H9 (cell line): Measurements from ENCODE around the gene PVR. TPM values are rescaled to one million over a fixed set of nuclear protein-coding genes. Genes with fewer than 3 reads are reported as not detected.
A peak's percentile ranks its signal among the peaks of the same experiment; 100 is the strongest.

Source experiments
- DNase-seq: peaks from one replicate; pipeline ENCODE4 v3.0.0-alpha.2; 2017
- H2AFZ ChIP-seq: one replicate; pipeline ENCODE4 v1.6.1; 2013; ENCODE audit warnings: mild to moderate bottlenecking, low read length, control low read depth, moderate library complexity
- H2AK5ac ChIP-seq: 2 replicates; pipeline ENCODE4 v1.6.1; 2013; ENCODE audit warnings: low read length, control low read depth, mixed read lengths; ENCODE audit not compliant: insufficient read length
- H2BK120ac ChIP-seq: one replicate; pipeline ENCODE4 v1.6.1; 2013; ENCODE audit warnings: low read depth, mild to moderate bottlenecking, low read length, control low read depth, inconsistent platforms; ENCODE audit not compliant: poor library complexity, severe bottlenecking
- H2BK12ac ChIP-seq: 2 replicates; pipeline ENCODE4 v1.6.1; 2013; ENCODE audit warnings: low read length, control low read depth, mixed read lengths, low read depth; ENCODE audit not compliant: insufficient read length
- H2BK15ac ChIP-seq: 2 replicates; pipeline ENCODE4 v1.6.1; 2013; ENCODE audit warnings: low read depth, low read length, control low read depth
- H2BK20ac ChIP-seq: one replicate; pipeline ENCODE4 v1.6.1; 2013; ENCODE audit warnings: low read depth, mild to moderate bottlenecking, low read length, control low read depth, inconsistent platforms; ENCODE audit not compliant: poor library complexity, severe bottlenecking
- H2BK5ac ChIP-seq: 2 replicates; pipeline ENCODE4 v1.6.1; 2013; ENCODE audit warnings: low read length, control low read depth, mixed read lengths; ENCODE audit not compliant: insufficient read length
- H3K14ac ChIP-seq: 2 replicates; pipeline ENCODE4 v1.6.1; 2013; ENCODE audit warnings: low read length, control low read depth; ENCODE audit not compliant: insufficient read depth
- H3K18ac ChIP-seq: 2 replicates; pipeline ENCODE4 v1.6.1; 2013; ENCODE audit warnings: low read depth, mild to moderate bottlenecking, mixed read lengths, low read length, control low read depth; ENCODE audit not compliant: insufficient read length
- H3K23ac ChIP-seq: 2 replicates; pipeline ENCODE4 v1.6.1; 2013; ENCODE audit warnings: low read length, control low read depth, mixed read lengths, low read depth; ENCODE audit not compliant: insufficient read length
- H3K23me2 ChIP-seq: 2 replicates; pipeline ENCODE4 v1.6.1; 2013; ENCODE audit warnings: low read depth, mild to moderate bottlenecking, mixed read lengths, low read length, control low read depth; ENCODE audit not compliant: insufficient read length, poor library complexity, severe bottlenecking
- H3K27ac ChIP-seq: 2 replicates; pipeline ENCODE4 v1.5.1; 2013; ENCODE audit warnings: low read length, control low read depth, mixed read lengths, low read depth; ENCODE audit not compliant: insufficient read length
- H3K27me3 ChIP-seq: 2 replicates; pipeline ENCODE4 v1.6.1; 2013; ENCODE audit warnings: low read length, control low read depth, inconsistent platforms; ENCODE audit not compliant: insufficient read depth
- H3K4ac ChIP-seq: 2 replicates; pipeline ENCODE4 v1.6.1; 2013; ENCODE audit warnings: low read depth, mild to moderate bottlenecking, control low read depth, inconsistent platforms, low read length, moderate library complexity
- H3K4me1 ChIP-seq: 2 replicates; pipeline ENCODE4 v1.6.1; 2013; ENCODE audit warnings: low read length, control low read depth, inconsistent platforms; ENCODE audit not compliant: insufficient read depth
- H3K4me2 ChIP-seq: 2 replicates; pipeline ENCODE4 v1.6.1; 2013; ENCODE audit warnings: low read length, control low read depth, mixed read lengths; ENCODE audit not compliant: insufficient read length, insufficient read depth
- H3K56ac ChIP-seq: 2 replicates; pipeline ENCODE4 v1.6.1; 2013; ENCODE audit warnings: low read depth, mild to moderate bottlenecking, mixed read lengths, low read length, control low read depth; ENCODE audit not compliant: insufficient read length
- H3K79me1 ChIP-seq: 2 replicates; pipeline ENCODE4 v1.6.1; 2013; ENCODE audit warnings: low read depth, mild to moderate bottlenecking, moderate library complexity, low read length, control low read depth, inconsistent platforms; ENCODE audit not compliant: insufficient read depth, poor library complexity, severe bottlenecking
- H3K79me2 ChIP-seq: 2 replicates; pipeline ENCODE4 v1.6.1; 2013; ENCODE audit warnings: low read length, control low read depth, inconsistent platforms; ENCODE audit not compliant: insufficient read depth
- H3K9ac ChIP-seq: 2 replicates; pipeline ENCODE4 v1.6.1; 2013; ENCODE audit warnings: low read length, control low read depth, mixed read lengths; ENCODE audit not compliant: insufficient read length; ENCODE audit errors: extremely low read depth
- H3K9me3 ChIP-seq: one replicate; pipeline ENCODE4 v1.6.1; 2013; ENCODE audit warnings: low read depth, low read length, inconsistent platforms; ENCODE audit not compliant: control insufficient read depth
- H3T11ph ChIP-seq: one replicate; pipeline ENCODE4 v1.6.1; 2013; ENCODE audit warnings: mild to moderate bottlenecking, low read length, control low read depth, inconsistent platforms
- H4K20me1 ChIP-seq: one replicate; pipeline ENCODE4 v1.6.1; 2013; ENCODE audit not compliant: control insufficient read depth, insufficient read length, insufficient read depth
- H4K5ac ChIP-seq: 2 replicates; pipeline ENCODE4 v1.6.1; 2013; ENCODE audit warnings: low read depth, mild to moderate bottlenecking, mixed read lengths, low read length, control low read depth; ENCODE audit not compliant: insufficient read length
- H4K8ac ChIP-seq: replicated peaks from 2 replicates; pipeline ENCODE4 v1.6.1; 2013; ENCODE audit warnings: low read length, control low read depth, mixed read lengths, low read depth; ENCODE audit not compliant: insufficient read length
- H4K91ac ChIP-seq: 2 replicates; pipeline ENCODE4 v1.6.1; 2013; ENCODE audit warnings: low read depth, mild to moderate bottlenecking, moderate library complexity, mixed read lengths, low read length, control low read depth; ENCODE audit not compliant: insufficient read length
- H3K27ac Mint-ChIP-seq, 3 experiments: 2 replicates in 2 of 3; 3 replicates in 1 of 3; pipeline ENCODE4 v1.8.0; 2020 to 2021; ENCODE audit warnings: mixed read lengths in 3 of 3, mild to moderate bottlenecking in 1 of 3, moderate library complexity in 1 of 3
- H3K27me3 Mint-ChIP-seq: 2 replicates; pipeline ENCODE4 v1.8.0; 2021; ENCODE audit warnings: low read depth, mild to moderate bottlenecking, moderate library complexity, mixed read lengths
- H3K36me3 Mint-ChIP-seq, 3 experiments: 2 replicates in 2 of 3; 3 replicates in 1 of 3; pipeline ENCODE4 v1.8.0; 2020 to 2021; ENCODE audit warnings: low read depth in 3 of 3, mixed read lengths in 3 of 3; ENCODE audit not compliant: insufficient read depth in 1 of 3
- H3K4me1 Mint-ChIP-seq, 2 experiments: 2 replicates each; pipeline ENCODE4 v1.8.0; 2020; ENCODE audit warnings: mixed read lengths in 2 of 2
- H3K4me3 Mint-ChIP-seq, 2 experiments: 2 replicates in 1 of 2; 3 replicates in 1 of 2; pipeline ENCODE4 v1.8.0; 2020 to 2021; ENCODE audit warnings: mild to moderate bottlenecking in 2 of 2, mixed read lengths in 2 of 2, moderate library complexity in 1 of 2
- H3K9me3 Mint-ChIP-seq, 2 experiments: 2 replicates in 1 of 2; 3 replicates in 1 of 2; pipeline ENCODE4 v1.8.0; 2020; ENCODE audit warnings: mild to moderate bottlenecking in 2 of 2, mixed read lengths in 2 of 2, moderate library complexity in 1 of 2
- WGBS: extraction: QIAGEN DNeasy Blood & Tissue Kit; methylation state at CpG from one replicate; pipeline ENCODE4 v1.1.7; 2013; ENCODE audit warnings: missing lambda C conversion rate, low lambda C conversion rate, mixed read lengths; ENCODE audit not compliant: insufficient read length; ENCODE audit errors: extremely low coverage; 5-methylcytosine and 5-hydroxymethylcytosine counted together
- total RNA-seq: library from RNA; stranded (reverse); gene quantifications from 2 replicates; pipeline ENCODE4 v1.2.1, GENCODE V29; 2021
- TF ChIP-seq, protein P1 (sequence below): fragments of 200-600 bp; sonication (generic); conservative IDR thresholded peaks from 3 replicates; pipeline ENCODE4 v1.8.0; 2021; ENCODE audit warnings: antibody characterized with exemption, mild to moderate bottlenecking

The PVR gene
- total RNA-seq, 1 experiment from 2014 or later = 29.2 TPM

DNA sequence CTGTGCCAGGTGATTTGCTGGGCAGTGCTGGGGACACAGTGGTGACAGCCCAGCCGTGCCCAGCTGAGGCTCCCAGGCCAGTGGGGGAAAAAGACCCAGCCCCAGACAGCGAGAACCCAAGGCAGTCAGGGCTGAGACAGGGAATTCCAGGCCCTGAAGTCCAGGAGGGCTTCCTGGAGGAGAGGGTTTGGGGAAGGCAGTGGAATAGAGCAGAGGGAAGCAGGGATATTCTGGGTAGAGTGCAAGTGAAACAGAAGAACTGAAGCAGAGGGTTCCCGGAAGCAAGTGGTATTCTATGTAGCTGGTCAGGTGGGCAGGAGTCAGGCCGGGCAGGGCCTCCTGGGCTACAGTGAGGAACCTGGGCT, 53.9 kb downstream of the PVR start:
- Histone ChIP-seq H3K79me2 (no peaks in the 10 kb centered on the region), H3K4me2 (no peak overlapping the region), H3K4me1 (no peaks in the 10 kb centered on the region), H3K56ac (no peak overlapping the region), H2BK5ac (no peak overlapping the region), H3K23ac (no peak overlapping the region), H3K4ac (no peak overlapping the region), H2BK12ac (no peak overlapping the region), H3K18ac (no peak overlapping the region), H3T11ph (no peak overlapping the region), H3K14ac (no peak overlapping the region; the same call in 1 of the 2 replicates), H2BK120ac (no peak overlapping the region), H3K27ac (no peak overlapping the region), H2BK20ac (no peak overlapping the region), H3K27me3 (no peaks in the 10 kb centered on the region), H3K9ac (no peak overlapping the region), H2AK5ac (no peak overlapping the region), H4K5ac (no peak overlapping the region), H3K23me2 (no peaks in the 10 kb centered on the region), H3K9me3 (no peaks in the 10 kb centered on the region), H3K79me1 (no peaks in the 10 kb centered on the region), H4K91ac (no peak overlapping the region), H4K20me1 (no peaks in the 10 kb centered on the region), H2AFZ (no peak overlapping the region), H2BK15ac (no peak overlapping the region), H4K8ac (no peak overlapping the region)
- Mint-ChIP-seq H3K4me3 (no peak overlapping the region), H3K27ac (peak overlapping the region in 1 of 3 experiments; percentile 11; a peak in 1 of 7 replicates), H3K27me3 (peaks cover 7% of the 10 kb centered on the region), H3K4me1 (peaks cover 10% of the 10 kb centered on the region in 2 experiments), H3K9me3 (no peaks in the 10 kb centered on the region), H3K36me3 (no peaks in the 10 kb centered on the region)
- WGBS = no CpG with 5 or more reads among the region's 4 CpGs
- TF ChIP-seq, protein P1, sequence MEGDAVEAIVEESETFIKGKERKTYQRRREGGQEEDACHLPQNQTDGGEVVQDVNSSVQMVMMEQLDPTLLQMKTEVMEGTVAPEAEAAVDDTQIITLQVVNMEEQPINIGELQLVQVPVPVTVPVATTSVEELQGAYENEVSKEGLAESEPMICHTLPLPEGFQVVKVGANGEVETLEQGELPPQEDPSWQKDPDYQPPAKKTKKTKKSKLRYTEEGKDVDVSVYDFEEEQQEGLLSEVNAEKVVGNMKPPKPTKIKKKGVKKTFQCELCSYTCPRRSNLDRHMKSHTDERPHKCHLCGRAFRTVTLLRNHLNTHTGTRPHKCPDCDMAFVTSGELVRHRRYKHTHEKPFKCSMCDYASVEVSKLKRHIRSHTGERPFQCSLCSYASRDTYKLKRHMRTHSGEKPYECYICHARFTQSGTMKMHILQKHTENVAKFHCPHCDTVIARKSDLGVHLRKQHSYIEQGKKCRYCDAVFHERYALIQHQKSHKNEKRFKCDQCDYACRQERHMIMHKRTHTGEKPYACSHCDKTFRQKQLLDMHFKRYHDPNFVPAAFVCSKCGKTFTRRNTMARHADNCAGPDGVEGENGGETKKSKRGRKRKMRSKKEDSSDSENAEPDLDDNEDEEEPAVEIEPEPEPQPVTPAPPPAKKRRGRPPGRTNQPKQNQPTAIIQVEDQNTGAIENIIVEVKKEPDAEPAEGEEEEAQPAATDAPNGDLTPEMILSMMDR = no peak
- no peak for DNase-seq
